AML-193 (cell line): ENCODE data around the gene GRIN1.

ENCODE experiments used
- DNase-seq, 2 experiments: peaks; one replicate each; lab custom pipeline; 2025; lab: John Stamatoyannopoulos, UW

Gene GRIN1

DNA sequence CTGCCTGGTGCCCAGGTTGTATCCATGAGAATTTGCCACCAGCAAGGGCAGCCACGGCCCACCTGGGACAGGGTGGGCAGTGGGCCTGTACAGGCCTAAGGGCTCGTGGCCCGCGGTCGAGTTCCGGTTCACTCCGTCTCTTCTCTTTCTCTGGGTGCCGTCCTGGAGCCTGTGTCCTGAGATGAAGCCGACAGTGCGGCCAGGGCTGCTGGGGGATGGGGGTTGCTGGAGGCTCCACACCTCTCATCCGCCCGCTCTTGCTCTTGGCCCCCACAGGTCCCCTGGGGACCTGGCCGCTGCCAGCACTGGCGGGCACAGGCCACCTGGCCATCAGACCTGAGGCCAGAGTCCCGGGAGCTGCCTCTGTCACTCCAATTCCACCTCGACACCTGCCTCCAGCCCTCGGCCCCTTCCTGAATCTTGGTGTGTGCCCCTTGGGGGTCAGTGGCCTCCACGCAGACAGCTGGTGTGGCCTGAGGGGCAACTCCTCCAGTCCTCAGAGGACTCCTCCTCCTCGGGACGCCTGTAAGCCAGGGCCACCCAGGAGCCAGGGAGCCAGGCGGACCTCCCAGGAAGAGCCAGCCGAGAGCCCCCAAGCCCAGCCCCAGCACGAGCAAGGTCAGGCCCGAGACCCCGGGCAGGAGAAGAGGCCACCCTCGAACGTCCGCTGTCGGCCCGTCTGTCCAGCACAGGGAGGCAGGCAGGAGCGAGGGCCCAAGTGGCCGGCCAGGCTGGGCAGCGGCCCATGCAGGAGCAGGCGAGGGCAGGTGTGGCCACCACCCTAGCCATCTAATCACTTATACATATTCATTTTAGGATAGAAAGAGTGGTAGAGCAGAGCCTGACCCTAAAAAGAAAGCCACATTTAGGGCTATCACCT, 25.7 kb downstream of the GRIN1 start:
- DNase-seq: no peak

DNA sequence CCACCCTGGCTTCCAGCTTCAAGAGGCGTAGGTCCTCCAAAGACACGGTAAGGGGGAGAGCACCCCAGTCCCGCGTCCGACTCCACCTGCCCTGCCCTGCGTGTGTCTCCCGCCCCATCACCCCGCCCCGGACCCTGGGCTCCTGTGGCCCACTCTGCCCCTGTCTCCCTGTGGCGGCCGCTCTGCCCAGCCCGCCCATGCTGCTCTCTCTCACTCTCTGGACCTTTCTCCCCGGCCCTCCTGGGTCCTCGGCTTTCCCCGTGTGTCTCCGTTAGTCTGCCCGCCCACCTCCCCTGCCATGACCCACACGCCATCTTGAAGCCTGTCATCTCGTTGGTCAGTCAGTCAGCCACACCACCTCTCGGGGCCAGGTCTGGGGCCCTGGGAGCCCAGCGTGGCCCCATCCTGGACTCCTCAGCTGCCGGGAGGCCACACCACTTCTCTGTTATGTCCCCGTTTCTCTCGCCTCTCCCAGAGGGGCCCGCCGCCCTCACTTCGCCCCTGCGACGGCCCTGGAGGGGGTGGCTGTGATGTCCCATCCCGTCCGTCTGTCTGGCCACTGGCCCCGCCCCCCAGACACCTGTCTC, 26.4 kb downstream of the GRIN1 start:
- DNase-seq: no peak

DNA sequence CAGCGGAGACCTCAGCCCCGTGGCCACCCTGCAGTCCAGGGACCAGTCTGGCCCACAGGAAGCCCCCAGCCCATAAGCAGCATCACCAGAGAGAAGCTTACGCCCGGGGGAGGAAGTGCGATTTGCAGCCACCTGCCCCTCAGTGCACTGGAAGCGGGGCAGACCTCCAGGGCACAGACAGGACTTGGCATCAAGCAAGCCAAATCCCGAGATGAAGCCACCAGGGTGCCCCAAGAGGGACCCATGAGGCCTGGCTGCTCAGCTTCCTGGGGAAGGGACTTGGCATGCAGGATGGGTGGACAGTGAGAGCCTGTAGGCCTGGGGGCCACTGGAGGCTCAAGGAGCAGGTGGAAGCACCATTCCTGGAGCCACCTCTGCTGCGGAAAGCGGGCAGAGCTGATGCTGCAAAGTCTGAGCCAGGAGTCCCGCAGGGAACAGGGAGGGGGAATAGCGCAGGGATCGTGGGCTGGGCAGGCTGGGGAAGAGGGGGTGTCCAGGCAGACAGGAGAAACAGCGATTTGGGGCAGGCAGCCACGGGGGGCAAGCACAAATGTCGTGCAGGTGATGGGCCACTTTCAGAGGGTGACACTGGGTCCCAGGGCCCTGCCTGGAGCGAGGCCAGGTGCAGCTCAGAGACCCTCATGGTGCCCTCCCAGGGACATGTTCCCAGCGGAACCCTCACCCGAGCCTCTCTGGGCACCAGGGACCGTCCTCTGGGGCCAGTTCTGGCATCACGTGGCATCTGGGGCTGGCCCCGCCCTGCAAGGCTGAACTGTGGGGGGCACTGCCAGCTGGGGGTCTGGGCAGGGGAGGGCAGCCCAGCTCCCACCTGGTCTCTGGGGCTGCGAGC, 27.7 kb downstream of the GRIN1 start:
- no peak for DNase-seq

DNA sequence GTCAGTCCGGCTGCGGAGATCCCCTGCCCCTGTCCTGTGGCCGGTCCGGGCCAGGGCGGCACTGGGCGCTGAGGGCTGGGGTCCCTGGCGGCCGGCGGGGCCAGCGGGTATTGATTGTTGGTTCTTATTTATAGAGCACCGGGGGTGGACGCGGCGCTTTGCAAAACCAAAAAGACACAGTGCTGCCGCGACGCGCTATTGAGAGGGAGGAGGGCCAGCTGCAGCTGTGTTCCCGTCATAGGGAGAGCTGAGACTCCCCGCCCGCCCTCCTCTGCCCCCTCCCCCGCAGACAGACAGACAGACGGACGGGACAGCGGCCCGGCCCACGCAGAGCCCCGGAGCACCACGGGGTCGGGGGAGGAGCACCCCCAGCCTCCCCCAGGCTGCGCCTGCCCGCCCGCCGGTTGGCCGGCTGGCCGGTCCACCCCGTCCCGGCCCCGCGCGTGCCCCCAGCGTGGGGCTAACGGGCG, 28.4 kb downstream of the GRIN1 start:
- no peak for DNase-seq

DNA sequence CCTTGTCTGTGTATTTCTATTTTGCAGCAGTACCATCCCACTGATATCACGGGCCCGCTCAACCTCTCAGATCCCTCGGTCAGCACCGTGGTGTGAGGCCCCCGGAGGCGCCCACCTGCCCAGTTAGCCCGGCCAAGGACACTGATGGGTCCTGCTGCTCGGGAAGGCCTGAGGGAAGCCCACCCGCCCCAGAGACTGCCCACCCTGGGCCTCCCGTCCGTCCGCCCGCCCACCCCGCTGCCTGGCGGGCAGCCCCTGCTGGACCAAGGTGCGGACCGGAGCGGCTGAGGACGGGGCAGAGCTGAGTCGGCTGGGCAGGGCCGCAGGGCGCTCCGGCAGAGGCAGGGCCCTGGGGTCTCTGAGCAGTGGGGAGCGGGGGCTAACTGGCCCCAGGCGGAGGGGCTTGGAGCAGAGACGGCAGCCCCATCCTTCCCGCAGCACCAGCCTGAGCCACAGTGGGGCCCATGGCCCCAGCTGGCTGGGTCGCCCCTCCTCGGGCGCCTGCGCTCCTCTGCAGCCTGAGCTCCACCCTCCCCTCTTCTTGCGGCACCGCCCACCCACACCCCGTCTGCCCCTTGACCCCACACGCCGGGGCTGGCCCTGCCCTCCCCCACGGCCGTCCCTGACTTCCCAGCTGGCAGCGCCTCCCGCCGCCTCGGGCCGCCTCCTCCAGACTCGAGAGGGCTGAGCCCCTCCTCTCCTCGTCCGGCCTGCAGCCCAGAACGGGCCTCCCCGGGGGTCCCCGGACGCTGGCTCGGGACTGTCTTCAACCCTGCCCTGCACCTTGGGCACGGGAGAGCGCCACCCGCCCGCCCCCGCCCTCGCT, 29.0 kb downstream of the GRIN1 start:
- DNase-seq: no peak

DNA sequence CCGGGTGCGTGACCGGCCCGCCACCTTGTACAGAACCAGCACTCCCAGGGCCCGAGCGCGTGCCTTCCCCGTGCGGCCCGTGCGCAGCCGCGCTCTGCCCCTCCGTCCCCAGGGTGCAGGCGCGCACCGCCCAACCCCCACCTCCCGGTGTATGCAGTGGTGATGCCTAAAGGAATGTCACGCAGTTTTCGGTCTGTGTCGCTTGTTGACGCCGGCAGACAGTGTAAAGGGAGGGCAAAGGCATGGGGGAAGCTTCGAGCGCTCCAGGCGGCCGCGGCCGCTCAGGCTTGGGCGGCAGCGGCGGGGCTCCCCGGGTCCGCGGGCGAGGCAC, 29.6 kb downstream of the GRIN1 start:
- no peak for DNase-seq

DNA sequence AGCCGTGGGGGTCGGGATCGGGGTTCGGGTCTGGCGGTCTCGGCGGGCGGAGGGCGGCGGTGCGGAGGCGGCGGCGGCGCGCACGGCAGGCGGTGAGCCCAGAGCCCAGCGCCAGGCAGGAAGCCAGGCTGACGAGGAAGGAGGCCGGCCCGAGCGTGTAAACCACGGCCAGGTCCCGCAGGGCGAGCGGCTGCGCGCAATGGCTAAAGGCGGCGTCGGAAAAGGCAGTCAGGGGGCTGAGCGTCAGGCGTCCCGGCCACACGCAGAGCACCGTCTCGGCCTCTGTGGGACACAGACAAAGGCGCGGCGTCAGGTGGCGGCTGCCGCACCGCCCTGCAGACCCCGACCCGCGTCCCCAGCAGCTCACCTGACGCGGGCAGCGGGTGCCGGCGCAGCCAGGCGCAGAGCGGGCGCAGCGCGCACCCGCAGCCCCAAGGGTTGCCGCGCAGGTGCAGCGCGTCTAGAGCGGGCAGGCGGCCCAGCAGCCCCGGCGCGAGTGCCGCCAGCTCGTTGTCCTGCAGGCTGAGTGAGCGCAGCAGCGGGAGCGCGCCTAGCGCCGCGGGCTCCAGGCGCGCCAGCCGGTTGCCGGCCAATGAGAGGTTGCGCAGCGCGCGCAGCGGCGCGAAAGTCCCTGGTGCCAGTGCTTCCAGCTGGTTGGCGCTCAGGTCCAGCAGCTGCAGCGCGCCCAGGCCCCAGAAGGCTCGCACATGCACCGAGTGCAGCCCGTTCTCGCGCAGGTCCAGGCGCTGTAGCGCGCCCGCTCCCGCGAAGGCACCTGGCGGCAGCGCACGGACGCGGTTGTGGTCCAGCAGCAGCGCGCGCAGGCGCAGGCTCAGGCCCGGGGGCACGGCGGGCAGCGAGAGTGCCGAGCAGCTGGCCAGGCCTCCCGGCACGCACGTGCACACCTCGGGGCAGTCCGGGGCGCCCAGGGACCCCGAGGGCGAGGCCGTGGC, 30.2 kb downstream of the GRIN1 start:
- no peak for DNase-seq

DNA sequence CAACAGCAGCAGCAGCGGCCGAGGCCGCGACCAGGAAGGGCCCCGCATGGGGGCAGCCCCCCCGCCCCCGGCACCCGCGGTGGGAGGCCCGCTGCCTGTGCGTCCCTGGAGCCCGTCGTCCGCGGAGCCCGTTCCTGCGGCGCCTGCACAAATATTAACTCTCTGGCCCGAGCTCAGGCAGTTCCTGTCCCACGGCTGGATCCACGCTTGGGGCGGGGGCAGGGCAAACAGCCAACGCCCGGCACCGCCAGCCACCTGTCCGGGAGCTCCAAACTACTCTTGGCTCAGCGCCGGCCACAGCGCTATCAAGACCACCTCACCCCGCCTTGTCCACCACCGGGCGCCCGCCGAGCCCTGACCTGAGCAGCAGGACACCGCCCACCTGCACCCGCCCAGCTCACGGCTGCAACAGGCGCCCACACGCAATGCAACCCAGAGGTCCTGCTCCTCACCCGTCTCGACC, 31.0 kb downstream of the GRIN1 start, which contains the start of gene LRRC26:
Gene LRRC26, minus strand, starts transcription at position 156 of the 463 bp plus-strand sequence. Its CDS starts 108 bp downstream, at position 48.
- no peak for DNase-seq

DNA sequence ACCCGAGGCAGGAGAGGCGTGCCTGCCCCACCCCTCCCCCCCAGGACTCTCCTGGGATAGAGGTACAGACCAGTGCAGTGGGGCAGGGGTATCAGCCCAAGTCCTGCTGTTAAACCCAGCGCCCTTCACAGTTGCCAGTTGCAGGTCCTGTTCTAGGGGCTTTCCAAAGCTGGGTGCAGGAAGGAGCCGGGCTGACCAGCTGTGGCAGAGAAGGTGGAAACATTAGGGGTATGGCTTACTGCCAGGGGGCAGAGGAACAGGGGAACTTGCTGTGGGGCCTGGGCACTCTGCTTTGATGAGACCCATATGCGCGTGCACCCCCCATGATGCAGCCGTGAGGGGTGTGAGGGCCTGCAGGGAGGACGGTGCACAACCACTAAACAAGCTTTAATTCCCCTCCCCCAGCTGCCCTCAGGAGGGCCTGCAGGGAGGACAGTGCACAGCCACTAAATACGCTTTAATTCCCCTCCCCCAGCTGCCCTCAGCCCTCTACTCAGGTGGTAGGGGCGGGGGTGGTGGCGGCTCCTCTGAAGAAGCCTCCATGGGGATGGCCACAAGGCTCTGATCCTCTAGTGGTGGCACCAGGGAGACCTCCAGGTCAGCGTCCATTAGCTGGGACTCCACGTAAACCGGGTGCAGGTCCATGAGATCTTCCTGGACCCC, 31.7 kb downstream of the GRIN1 start:
- no peak for DNase-seq

DNA sequence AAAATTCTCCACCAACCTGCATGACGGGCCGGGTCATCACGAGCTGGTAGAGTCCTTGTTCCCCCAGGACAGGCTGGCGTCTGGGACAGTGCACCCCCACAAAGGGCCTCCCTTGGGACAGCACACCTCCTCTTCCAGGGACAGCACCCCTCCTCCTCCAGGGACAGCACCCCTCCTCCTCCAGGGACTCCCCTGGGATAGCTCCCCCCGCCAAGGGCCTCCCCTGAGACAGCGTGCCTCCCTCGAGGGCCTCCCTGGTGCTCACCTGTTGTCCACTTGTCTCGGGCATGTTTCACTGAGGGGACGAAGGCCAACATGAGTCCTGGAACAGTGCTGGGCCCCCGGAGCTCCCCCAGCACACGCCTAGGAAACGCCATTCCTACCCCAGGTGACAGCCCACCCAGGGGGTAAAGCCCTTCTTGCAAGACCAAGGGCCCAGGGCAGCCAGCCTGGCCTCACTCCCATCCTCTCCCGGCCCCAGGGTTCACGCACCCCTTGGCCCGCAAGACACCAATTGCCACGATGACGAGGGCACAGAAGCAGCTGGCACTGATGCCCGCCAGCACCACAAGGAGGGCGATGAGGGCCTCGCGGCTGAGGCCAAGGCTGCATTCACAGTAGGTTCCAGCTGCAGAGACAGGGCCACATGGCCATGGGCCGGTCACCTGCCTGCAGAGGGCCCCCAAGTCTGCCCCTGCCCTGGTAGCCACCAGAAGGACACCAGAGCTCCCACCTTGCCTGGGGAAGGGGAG, 32.4 kb downstream of the GRIN1 start:
- no peak for DNase-seq

DNA sequence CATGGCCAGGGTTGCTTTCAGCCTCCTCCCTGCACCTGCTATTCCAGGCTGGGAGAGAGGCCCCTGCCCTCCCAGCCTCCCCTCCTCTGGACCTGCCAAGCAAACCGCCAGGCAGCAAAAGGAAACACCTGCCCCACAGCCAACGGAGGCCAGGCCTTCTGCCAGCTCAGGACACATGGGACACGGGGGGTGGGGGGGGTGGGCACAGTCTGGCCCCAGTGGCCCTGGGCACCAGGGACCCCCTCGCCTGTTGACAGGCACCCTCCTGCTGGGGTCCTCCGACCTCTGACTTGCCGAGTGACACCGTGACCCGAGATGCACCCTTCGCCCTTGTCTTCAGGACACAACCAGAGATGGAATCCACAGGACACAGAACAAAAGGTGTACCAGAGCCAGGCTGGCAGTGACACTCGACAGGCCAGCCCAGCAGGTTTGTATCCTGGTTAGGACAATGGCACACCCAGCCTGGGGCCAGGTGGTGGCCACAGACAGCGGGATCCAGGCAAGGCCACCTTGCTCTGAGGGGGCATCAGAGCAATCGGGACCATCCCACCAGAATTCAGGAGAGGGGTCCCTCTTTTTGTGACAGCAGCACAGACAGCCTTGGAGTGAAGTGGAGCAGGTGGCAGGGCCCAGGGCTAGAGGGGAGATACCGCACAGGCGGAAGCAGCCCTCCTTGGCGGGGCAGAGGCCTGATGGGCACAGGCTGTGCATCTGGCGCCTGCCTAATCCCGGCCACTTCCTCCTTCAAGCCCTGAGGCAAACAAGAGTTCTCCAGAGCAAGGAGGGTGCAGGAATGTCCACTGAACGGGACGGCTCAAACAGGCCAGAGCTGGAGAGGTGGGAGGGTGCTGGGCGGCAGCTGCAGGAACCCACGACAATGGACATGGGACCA, 34.2 kb downstream of the GRIN1 start:
- DNase-seq: no peak

DNA sequence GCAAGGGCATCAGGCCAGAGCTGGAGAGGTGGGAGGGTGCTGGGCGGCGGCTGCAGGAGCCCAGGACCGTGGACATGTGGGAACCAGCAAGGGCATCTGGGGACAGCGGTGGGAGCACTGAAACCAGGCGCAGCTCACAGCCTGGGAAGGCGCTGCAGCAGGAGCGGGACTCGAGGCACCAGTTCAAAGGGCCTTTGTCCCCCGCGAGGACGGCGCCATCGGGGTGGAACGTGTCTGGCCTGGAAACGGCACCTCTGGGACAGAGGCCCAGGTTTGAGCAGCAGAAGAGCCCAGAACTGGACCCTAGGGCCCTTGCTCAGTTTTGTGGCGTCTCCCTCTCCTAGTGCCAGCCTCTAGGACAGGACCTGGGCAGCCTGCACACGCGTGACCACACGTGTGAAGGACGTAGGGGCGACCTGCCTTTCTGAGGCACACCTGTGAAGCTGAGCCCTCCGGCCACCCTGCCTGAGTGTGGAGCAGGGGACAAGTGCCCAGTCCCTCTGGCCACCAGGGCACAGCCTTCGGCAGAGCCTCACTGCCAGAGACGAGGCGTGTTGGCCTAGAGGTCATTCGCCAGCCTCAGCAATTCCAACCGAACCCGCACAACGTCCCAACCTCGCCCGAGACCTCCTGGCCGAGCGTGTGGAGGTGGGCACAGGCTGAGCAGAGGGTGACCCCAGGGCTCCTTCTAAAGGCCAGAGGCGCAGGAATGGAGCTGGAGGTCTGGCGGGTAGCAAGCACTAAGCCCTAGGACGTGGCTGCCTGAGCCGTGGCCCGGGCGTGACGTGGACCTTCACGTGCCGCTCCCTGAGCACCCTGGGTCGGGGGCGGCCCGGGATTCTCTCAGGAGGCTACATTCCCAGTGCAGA, 35.1 kb downstream of the GRIN1 start:
- DNase-seq: no peak

DNA sequence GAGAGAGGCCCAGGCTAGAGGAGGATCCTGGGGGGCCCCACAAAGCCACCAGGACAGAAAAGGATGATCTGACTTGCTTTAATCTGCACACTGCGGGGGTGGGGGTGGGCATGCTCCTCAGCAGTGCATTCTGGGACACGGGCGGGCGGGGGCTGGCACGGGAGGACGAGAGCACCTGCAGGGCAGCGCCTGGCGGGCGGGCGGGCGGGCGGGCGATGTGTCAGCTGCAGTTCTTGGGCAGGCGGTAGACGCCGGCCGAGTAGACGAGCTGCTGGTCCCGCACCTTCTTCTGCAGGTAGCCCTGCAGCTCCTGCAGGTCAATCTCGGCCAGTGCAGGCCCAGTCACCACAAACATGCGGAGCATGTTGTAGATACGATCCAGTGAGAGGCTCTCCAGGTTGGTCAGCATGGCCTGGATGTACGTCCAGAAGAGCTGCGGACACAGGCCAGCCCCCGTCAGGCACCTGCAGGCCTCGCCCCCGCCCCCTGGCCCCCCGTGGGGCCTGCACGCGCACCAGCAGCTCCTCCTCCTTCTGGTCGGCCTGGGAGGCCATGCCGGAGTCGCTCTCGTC, 35.9 kb downstream of the GRIN1 start:
- DNase-seq: no peak

DNA sequence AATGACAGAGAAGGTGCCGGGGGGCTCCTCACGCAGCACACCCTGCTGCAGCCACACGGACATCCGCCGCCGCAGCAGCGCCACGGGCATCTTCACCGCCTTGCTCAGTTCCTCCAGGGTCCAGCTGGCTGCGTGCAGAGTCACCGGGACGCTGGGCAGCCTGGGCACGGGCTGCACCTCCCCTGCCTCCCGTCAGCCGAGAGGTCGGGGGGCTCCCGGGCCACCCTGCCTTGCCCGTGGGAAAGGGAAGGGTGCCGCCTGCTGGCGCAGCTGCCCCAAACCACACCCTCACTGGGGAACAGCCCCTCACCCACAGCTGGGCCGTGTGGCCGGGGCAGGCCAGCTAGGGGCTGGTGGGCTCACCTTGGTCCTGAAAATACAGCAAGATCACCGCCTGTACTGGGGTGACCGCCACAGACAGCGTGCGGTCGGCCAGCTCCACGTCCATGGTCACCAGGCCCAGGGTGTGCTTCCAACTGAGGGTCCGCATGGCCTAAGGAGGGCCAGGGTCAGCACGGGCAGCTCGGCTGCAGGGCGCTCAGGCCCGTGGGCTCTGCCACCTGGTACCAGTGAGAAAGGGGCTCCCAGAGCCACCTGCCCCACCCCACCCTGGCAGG, 36.5 kb downstream of the GRIN1 start:
- DNase-seq: no peak

DNA sequence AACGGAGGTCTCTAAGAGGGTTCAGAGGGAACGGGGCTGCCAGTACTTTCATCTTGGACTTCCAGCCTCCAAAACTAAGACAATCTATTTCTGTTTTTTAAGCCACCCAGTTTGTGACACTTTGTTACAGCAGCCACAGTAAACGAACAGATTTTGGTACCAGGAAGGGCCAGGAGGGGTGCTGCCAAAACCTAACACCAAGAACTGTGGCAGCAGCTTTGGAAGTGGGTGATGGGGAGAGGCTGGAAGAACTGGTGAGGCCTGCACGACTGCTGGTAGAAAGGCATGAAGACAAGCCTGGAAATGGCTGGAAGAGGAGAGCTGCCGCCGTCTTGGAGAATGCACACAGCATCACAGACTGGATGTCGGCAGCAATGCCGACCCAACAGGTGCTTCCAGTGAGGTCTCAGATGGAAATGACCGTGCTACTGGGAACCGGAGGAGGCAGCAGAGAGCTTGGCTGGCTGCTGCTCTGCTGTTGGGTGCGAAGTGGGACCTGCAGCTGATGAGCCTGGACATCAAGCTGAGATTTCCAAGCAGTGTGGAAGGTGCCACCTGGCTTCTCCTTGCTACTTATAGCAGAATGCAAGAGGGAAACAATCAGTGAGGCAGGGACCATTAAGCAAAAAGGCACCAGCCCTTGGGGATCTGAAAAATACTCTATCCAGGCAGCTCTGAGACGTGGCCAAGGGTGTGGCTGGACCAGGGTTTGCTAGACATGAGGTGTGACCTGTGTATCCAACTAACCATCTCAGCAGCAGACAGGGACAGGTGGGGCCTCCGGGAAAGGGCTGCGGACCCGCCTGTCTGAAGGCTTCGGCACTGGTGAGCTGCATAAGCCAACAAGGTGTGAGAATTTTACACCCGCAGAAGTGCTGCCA, 37.6 kb downstream of the GRIN1 start:
- DNase-seq: no peak
